OCI-LY3 (cell line): ENCODE results near the gene NDE1.

Experiments
- CTCF ChIP-seq: fragments of 200-600, 300-600 bp; sonication (generic); IDR thresholded peaks from 2 replicates; pipeline ENCODE4 v1.5.1; 2014; ENCODE audit warnings: antibody characterized with exemption, low read length, low read depth
- EZH2phosphoT487 ChIP-seq: fragments of 200-600 bp; shearing (Covaris generic); IDR thresholded peaks from 2 replicates; pipeline ENCODE4 v1.6.1; 2018; ENCODE audit warnings: antibody characterized with exemption, mixed run types, low read depth

GRCh38 chr16:15618392-15618791, 31.7 kb upstream of the NDE1 start:
- TF ChIP-seq CTCF, result no peak
- TF ChIP-seq EZH2phosphoT487, result no peak
